ENCODE data around the gene ZNF436. TPM values are rescaled to one million over a fixed set of nuclear protein-coding genes. Genes with fewer than 3 reads are reported as not detected.

ZNF436 gene
- polyA plus RNA-seq, 1 of the 3 experiments (the other 2 are of a cell fraction) = 5.0 TPM

DNA sequence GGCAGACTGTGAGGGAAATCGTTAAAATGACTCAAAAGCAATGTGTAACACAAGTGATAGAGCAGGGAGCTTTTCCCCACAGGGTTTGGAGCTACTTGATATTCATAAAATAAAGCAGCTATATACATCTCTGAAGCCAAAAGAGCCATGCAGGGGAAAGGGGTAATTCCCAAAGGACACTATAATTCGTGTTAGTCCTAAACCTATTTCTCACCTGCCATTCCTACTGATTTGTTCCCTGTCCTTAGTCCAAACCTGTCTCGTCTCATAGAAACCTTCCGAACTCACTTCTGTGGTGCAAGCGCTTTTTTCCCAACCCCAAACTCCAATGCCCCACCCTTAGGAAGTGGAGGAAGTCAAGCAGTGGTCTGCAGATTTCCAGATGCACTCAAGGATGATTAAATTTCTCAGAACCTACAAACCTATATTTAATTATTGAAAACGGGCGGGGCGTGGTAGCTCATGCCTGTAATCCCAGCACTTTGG is 24.6 kb downstream of the ZNF436 start (continued):
- TF ChIP-seq MEF2A (IDR thresholded peaks at IDR 0.05; ENCODE audit: borderline replicate concordance, low read depth) = no peak
- TF ChIP-seq FOSL2 (IDR thresholded peaks at IDR 0.05; ENCODE audit: borderline replicate concordance, low read depth) = no peak
- no peak for TF ChIP-seq RFX5 (IDR thresholded peaks at IDR 0.05; ENCODE audit: low read length)
- TF ChIP-seq NRF1 (IDR thresholded peaks at IDR 0.05; ENCODE audit: low read depth, low read length) = no peak
- TF ChIP-seq GATA2 (CRISPR knock-in tag; IDR thresholded peaks at IDR 0.05) = no peak

DNA sequence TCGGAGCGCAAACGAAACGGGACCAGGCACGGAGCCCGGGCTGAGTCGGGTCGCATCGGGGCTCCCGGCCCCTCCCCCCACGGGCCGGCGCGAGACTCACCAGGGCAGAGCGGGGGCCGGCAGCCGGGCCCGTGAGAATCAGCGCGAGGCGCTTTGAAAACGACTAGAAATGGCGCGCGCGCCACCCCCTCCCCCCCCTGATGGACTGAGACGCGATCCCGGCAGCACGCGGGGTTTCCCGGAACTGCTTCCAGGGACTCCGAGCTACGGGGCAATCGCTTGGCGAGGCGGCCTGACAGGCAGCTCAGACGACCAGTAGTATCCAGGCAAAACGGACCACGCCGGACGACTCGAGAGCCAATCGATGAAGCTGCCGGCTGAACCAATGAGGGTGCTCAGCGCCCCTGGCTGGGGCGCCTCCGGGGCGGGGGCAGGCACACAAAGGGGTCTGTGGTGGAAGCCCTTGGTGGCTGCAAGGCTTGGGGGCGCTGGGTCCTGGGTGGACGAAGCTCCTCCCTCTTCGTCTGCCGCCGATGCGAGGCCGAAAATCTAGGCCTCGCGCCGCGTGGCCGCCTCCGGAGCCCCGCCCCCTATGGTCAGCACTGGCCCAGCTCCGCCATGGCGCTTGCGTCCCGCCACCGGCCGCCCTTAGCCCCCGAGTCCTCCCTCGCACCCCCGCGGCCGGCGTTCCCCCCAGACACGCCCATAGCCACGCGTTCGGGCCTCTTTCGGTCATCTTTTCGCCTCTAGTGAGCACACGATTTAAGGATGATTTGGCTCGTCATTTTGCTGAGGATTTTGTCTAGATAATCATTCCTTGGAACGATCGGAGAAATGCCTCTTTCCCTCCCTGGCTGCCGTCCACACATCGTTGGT is 25.3 kb downstream of the ZNF436 start, which contains the start of gene HNRNPR:
Gene HNRNPR, minus strand, starts transcription at position 174 of the 876 bp plus-strand sequence. CDS start 3,276 bp downstream, outside the sequence.
- Histone ChIP-seq H3K4me1 (ENCODE audit: control insufficient read depth in 1 of 2, insufficient read depth in 2 of 2, low read depth in 1 of 2, low read length in 1 of 2) (peaks cover 5 to 15% of the 10 kb centered on the region in 2 experiments; a peak in 3 of 4 replicates), H4K20me1 (ENCODE audit: insufficient read depth) (peaks cover 40% of the 10 kb centered on the region), H3K36me3 (replicated peaks in 1 of 2; ENCODE audit: control insufficient read depth in 1 of 2, insufficient read depth in 2 of 2, low read length in 1 of 2) (peaks cover 12 to 20% of the 10 kb centered on the region in 2 experiments), H2AFZ (ENCODE audit: low read depth) (peak within 1 kb of the TSS; percentile 79), H3K4me2 (peak within 1 kb of the TSS; percentile 84), H3K9me3 (no peaks in the 10 kb centered on the region), H3K9ac (peak within 1 kb of the TSS; percentile 98), H3K4me3 (ENCODE audit: low read depth in 2 of 2, low read length in 1 of 2) (peak within 1 kb of the TSS; percentile 73 to 95), H3K79me2 (ENCODE audit: insufficient read depth) (peaks cover 50% of the 10 kb centered on the region), H3K27me3 (ENCODE audit: insufficient read depth) (no peaks in the 10 kb centered on the region), H3K27ac (ENCODE audit: low read depth in 2 of 2, low read length in 1 of 2) (peak within 1 kb of the TSS; percentile 98 to 99), H3K9me2 (no peaks in the 10 kb centered on the region), H3F3A (replicated peaks; ENCODE audit: insufficient read depth) (peaks cover 32% of the 10 kb centered on the region)
- CTCF ChIA-PET = interaction anchor here (0.7 to 1.5 kb wide), 5 partner anchors 24 to 195 kb away, joined by 3 to 8 read pairs (median 5); no protein-coding TSS in a partner anchor
- WGBS (ENCODE audit: low lambda C conversion rate) = 3% methylated on average over 23 of the region's 87 CpGs
- DNase-seq = peak; percentile 97
- POLR2A ChIA-PET = interaction anchor here (0.6 to 1.8 kb wide), 21 partner anchors 10 to 399 kb away, joined by 3 to 37 read pairs (median 4); partner anchors contain the start of genes E2F2, ELOA, RPL11 and ZNF436
- TF ChIP-seq, protein P1, sequence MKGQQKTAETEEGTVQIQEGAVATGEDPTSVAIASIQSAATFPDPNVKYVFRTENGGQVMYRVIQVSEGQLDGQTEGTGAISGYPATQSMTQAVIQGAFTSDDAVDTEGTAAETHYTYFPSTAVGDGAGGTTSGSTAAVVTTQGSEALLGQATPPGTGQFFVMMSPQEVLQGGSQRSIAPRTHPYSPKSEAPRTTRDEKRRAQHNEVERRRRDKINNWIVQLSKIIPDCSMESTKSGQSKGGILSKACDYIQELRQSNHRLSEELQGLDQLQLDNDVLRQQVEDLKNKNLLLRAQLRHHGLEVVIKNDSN (IDR thresholded peaks at IDR 0.05; ENCODE audit: borderline replicate concordance, low read depth) = peak; percentile 40; the same call in 1 of the 2 replicates
- TF ChIP-seq ZBTB33 (IDR thresholded peaks at IDR 0.05; ENCODE audit: borderline replicate concordance, low read depth) (peak; percentile 22; the same call in 1 of the 2 replicates), MAX (IDR thresholded peaks at IDR 0.05; ENCODE audit: low read depth) (peak; percentile 95), MXI1 (IDR thresholded peaks at IDR 0.05; ENCODE audit: low read depth, low read length) (peak; percentile 95), ELF1 (IDR thresholded peaks at IDR 0.05) (peak; percentile 86), SIN3A (IDR thresholded peaks at IDR 0.05; ENCODE audit: borderline replicate concordance, low read depth, low read length) (peak; percentile 67; the same call in 1 of the 2 replicates), RXRA (IDR thresholded peaks at IDR 0.05; ENCODE audit: borderline replicate concordance, low read depth) (no peak), MEF2A (IDR thresholded peaks at IDR 0.05; ENCODE audit: borderline replicate concordance, low read depth) (no peak), RAD21 (IDR thresholded peaks at IDR 0.05; ENCODE audit: low read length) (no peak), RCOR1 (IDR thresholded peaks at IDR 0.05; ENCODE audit: low read length) (0 out of 2 replicates have a peak, but pooled peaks have one; percentile 54), FOXM1 (IDR thresholded peaks at IDR 0.05; ENCODE audit: low read depth) (peak; percentile 71; the same call in 1 of the 2 replicates), TAF1 (IDR thresholded peaks at IDR 0.05; ENCODE audit: borderline replicate concordance, low read depth, low read length) (peak; percentile 88), POLR2AphosphoS5 (IDR thresholded peaks at IDR 0.05; ENCODE audit: low read depth, low read length) (peak; percentile 82), IRF3 (IDR thresholded peaks at IDR 0.05; ENCODE audit: low read depth, low read length) (peak; percentile 78), FOSL2 (IDR thresholded peaks at IDR 0.05; ENCODE audit: borderline replicate concordance, low read depth) (no peak)
- TF ChIP-seq, protein P2, sequence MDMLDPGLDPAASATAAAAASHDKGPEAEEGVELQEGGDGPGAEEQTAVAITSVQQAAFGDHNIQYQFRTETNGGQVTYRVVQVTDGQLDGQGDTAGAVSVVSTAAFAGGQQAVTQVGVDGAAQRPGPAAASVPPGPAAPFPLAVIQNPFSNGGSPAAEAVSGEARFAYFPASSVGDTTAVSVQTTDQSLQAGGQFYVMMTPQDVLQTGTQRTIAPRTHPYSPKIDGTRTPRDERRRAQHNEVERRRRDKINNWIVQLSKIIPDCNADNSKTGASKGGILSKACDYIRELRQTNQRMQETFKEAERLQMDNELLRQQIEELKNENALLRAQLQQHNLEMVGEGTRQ (IDR thresholded peaks at IDR 0.05; ENCODE audit: borderline replicate concordance, low read depth, low read length) = no peak

Measured in SK-N-SH (cell line).